AG10803 (cell line): Measurements from ENCODE around the gene TBCD.

Experiments used
- DNase-seq: peaks from one replicate; pipeline ENCODE4 v3.0.0; 2010; ENCODE audit warnings: low read depth
- H3K4me3 ChIP-seq: 2 replicates; pipeline ENCODE4 v1.5.1; 2011; ENCODE audit warnings: mild to moderate bottlenecking, low read length, control low read depth
- CTCF ChIP-seq: conservative IDR thresholded peaks from 2 replicates; pipeline ENCODE4 v1.5.1; 2011; ENCODE audit warnings: mild to moderate bottlenecking, low read length, control low read depth, inconsistent platforms

The TBCD gene

GRCh38 chr17:82720204-82720603 is 31.7 kb upstream of the TBCD start:
- no peak for TF ChIP-seq CTCF
- H3K4me3 ChIP-seq, result no peak overlapping the region
- DNase-seq, result no peak

GRCh38 chr17:82722341-82723013 is 29.4 kb upstream of the TBCD start:
- no peak for TF ChIP-seq CTCF
- H3K4me3 ChIP-seq, result no peak overlapping the region

GRCh38 chr17:82723169-82723807 is 28.6 kb upstream of the TBCD start:
- no peak for DNase-seq
- TF ChIP-seq CTCF, result no peak

More at GRCh38 chr17:82722341-82723013, 29.4 kb upstream of the TBCD start:
- DNase-seq, result no peak

GRCh38 chr17:82726427-82726826 is 25.4 kb upstream of the TBCD start:
- no peak for TF ChIP-seq CTCF
- DNase-seq, result no peak
- H3K4me3 ChIP-seq, result no peak overlapping the region

More at GRCh38 chr17:82723169-82723807, 28.6 kb upstream of the TBCD start:
- no peak overlapping the region for H3K4me3 ChIP-seq

- TF ChIP-seq CTCF, result no peak
These were observed 22.2 kb upstream of the TBCD start for GRCh38 chr17:82729479-82730260.

GRCh38 chr17:82732118-82732743 is 19.6 kb upstream of the TBCD start:
- H3K4me3 ChIP-seq, result no peak overlapping the region
- DNase-seq, result no peak
- no peak for TF ChIP-seq CTCF

More at GRCh38 chr17:82729479-82730260, 22.2 kb upstream of the TBCD start:
- no peak overlapping the region for H3K4me3 ChIP-seq
- no peak for DNase-seq
